ENCODE results near the gene ZNF335. TPM values are rescaled to one million over a fixed set of nuclear protein-coding genes. Genes with fewer than 3 reads are reported as not detected.
"Not testable (repeated sequence)": the region's sequence is repeated elsewhere in the genome, so short reads cannot be mapped to it uniquely, and the experiment has no call there.

ZNF335 gene
- polyA plus RNA-seq, 3 donors from 2014 or later, result 7.1 to 17.9 (median 9.6) TPM

DNA sequence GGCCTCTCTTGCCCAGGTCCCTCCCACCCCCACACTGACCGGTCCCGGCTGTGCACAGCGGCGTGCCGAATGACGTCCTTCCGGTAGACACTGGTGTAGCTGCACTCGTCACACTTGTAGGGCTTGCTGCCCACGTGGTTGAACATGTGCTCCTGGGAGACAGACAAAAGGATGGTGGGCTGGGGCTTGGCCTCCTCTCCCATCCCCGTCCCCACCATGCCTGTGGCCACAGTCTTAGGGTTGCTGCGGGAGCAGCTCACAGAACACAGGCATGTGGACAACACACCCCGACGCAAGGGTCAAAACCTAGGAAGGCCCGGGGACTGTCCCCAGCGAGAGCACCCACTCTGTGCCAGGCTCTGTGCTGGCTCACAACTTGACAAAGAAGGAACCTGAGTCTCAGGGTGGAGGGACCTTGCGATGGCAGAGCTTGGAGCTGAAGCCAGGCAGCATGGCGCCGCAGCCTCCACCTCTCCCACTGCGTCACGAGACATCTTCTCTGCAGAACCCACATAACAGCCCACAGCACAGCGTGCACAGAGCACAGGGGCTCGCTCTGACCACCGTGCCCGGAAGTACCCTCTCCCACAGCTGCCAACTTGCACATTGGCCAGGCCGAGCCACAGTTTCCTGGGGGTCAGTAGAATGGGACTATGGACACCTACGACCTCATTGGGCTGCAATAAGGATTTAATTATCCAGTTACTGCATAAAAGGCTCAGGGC lies 9.8 kb downstream of the ZNF335 start:
- Mint-ChIP-seq H3K27me3 (ENCODE audit: low read depth in 3 of 3) (peaks cover 0 to 10% (median 3%) of the 10 kb centered on the region in 3 donors), H3K36me3 (peaks cover 16 to 46% (median 22%) of the 10 kb centered on the region in 3 donors), H3K4me1 (peaks cover 7 to 10% of the 10 kb centered on the region in 2 donors), H3K4me3 (peak overlapping the region in 1 of 5 donors; percentile 27), H3K9me3 (no peaks in the 10 kb centered on the region), H3K27ac (peak overlapping the region in 1 of 6 donors; percentile 40)
- DNase-seq, result no peak

DNA sequence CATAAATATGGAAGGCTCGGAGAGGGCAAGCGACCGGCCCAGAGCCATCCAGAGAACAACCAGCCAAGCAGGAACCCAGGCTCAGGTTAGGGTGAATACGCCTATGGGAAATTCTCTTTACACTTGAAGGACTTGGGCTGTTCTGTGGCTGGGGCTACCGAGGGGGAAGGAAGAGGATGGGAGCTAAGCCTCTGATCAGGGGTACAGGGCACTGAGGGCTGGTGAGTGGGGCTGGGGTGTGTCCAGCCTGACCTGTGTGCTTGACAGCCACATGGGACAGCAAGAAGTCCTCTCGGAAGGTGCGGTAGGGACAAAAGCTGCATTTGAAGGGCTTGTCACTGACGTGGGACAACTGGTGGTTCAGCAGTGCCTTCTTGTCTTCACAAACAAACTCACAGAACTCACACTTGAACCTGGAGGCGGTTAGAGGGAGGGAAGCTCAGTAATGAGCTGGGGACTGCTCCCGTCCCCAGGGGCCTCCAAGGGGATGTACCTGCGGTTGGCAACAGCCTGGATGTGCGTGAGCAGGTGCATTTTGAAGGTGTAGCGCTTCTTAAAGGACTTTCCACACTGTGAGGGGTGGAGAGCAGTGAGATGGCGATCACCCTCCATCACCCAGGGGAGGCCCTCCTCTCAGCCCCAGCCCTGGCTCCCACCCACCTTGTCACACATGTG lies 11.9 kb downstream of the ZNF335 start:
- Mint-ChIP-seq H3K27ac (peak overlapping the region in 1 of 6 donors; percentile 71), H3K9me3 (no peaks in the 10 kb centered on the region), H3K27me3 (ENCODE audit: low read depth in 3 of 3) (peaks cover 0 to 7% (median 2%) of the 10 kb centered on the region in 3 donors), H3K4me1 (peaks cover 7 to 10% of the 10 kb centered on the region in 2 donors), H3K36me3 (peaks cover 13 to 54% (median 19%) of the 10 kb centered on the region in 3 donors), H3K4me3 (no peak overlapping the region)
- no peak for DNase-seq

DNA sequence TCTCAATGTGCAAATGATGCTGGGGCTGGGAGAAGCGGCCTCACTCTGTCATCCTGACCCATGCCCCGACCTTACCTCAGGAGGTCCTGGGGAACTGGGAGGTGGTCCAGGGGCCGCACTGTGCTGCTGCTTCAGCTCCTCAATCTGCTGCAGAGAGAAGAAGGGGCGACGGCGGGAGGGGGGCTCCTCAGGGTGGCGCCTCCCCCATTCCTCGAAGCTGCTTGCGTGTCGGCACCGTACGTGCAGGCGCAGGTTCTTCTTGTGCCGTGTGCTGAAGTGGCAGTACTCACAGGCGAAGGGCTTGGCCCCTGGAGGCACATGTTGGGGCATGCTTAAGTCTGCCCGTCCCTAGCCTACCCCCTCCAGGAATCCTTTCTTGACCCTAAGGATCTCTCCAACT lies 12.9 kb downstream of the ZNF335 start:
- H3K36me3 Mint-ChIP-seq, result peaks cover 13 to 53% (median 19%) of the 10 kb centered on the region in 3 donors
- H3K9me3 Mint-ChIP-seq, result no peaks in the 10 kb centered on the region
- peaks cover 7 to 10% of the 10 kb centered on the region in 2 donors for H3K4me1 Mint-ChIP-seq
- DNase-seq, result no peak
- peaks cover 0 to 7% (median 2%) of the 10 kb centered on the region in 3 donors for H3K27me3 Mint-ChIP-seq (ENCODE audit: low read depth in 3 of 3)
- H3K27ac Mint-ChIP-seq, result peak overlapping the region in 1 of 6 donors; percentile 65
- H3K4me3 Mint-ChIP-seq, result no peak overlapping the region

DNA sequence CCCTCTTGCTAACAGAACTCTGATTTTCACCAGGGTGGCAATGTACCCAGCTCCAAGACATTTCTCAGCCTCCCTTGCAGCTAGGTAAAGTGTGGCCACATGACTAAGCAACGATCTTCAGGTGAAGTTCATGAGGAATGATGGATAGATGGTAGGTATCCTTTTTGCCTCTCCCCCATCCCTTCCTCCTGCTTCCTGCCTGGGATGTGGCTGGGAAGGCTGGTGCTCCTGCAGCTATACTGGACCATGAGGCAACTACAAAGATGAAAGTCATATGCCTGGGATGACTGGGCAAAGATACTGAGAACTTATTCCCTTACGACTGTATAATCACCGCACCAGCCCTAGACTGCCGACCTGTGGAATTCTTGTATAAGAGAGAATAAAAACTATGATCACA lies 13.4 kb downstream of the ZNF335 start:
- H3K36me3 Mint-ChIP-seq, result peaks cover 13 to 51% (median 19%) of the 10 kb centered on the region in 3 donors
- H3K4me3 Mint-ChIP-seq, result no peak overlapping the region
- peaks cover 2 to 7% (median 2%) of the 10 kb centered on the region in 3 donors for H3K27me3 Mint-ChIP-seq (ENCODE audit: low read depth in 3 of 3)
- H3K9me3 Mint-ChIP-seq, result no peaks in the 10 kb centered on the region
- no peak for DNase-seq
- peaks cover 6 to 8% of the 10 kb centered on the region in 2 donors for H3K4me1 Mint-ChIP-seq
- H3K27ac Mint-ChIP-seq, result peak overlapping the region in 4 of 6 donors; percentile 23 to 55 (median 36)

DNA sequence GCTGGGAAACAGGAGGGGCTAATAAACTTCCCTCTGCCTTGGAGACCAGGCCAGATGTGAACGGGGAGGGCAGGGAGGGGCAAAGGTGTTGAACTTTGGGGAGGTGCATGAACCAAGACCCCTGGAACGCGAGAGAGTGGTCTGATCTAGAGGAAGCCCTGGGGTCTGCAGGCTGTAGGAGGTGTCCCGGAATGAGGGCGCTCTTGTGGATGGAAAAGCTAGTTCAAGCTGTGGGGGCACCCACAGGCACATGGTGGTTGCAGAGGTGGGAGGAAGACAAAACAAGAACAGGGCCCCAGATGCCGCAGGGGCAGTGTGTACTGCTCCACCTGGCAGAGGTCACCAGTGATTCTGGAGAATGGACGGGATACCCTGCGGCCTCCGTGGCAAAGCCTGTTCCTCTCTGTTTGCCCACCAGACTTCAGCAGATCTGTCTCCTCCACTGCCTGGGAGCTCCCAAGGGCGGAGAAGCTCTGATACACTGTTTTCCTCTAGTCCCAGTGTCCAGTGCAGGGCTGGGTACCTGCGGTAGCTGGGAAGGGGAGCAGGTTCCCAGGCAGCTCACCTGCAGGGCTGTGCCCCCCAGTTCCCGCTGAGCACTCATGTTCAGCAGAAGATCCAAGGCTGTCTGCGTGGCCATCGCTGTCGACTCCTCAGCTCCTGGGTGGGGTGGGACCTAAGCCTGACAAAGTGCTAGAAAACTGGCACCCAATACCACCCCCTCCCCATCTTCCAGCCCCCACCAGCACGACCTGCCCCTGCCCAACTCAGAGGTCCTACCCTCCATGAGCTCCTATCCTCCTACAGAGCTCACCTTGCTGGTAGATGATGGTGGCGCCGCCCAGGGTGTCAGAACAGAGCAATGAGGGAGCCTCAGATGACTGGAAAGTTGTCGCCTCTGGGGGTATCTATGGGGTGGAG lies 14.7 kb downstream of the ZNF335 start:
- Mint-ChIP-seq H3K4me1 (no peaks in the 10 kb centered on the region), H3K27me3 (ENCODE audit: low read depth in 3 of 3) (peaks cover under 1 to 3% (median 2%) of the 10 kb centered on the region in 3 donors), H3K36me3 (peaks cover 13 to 44% (median 15%) of the 10 kb centered on the region in 3 donors), H3K9me3 (no peaks in the 10 kb centered on the region), H3K4me3 (no peak overlapping the region), H3K27ac (peak overlapping the region in 3 of 6 donors; percentile 17 to 45 (median 30))
- DNase-seq, result no peak

DNA sequence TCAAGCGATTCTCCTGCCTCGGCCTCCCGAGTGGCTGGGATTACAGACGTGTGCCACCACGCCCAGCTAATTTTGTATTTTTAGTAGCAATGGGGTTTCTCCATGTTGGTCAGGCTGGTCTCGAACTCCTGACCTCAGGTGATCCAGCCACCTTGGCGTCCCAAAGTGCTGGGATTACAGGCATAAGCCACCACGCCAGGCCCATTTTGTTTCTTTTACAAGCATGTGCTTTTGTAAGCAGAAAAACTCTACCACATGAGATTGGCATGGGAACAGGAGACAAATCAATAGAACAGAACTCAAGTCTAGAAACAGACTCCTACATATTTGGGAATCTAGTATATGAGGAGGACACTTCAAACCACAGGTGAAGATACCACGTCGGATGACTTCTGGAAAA lies 15.7 kb downstream of the ZNF335 start:
- not testable (repeated sequence) for H3K4me3 Mint-ChIP-seq; H3K27me3 Mint-ChIP-seq (ENCODE audit: low read depth in 3 of 3); H3K9me3 Mint-ChIP-seq; H3K4me1 Mint-ChIP-seq; DNase-seq; H3K27ac Mint-ChIP-seq
- H3K36me3 Mint-ChIP-seq, result peaks cover 13 to 46% (median 15%) of the 10 kb centered on the region in 3 donors

DNA sequence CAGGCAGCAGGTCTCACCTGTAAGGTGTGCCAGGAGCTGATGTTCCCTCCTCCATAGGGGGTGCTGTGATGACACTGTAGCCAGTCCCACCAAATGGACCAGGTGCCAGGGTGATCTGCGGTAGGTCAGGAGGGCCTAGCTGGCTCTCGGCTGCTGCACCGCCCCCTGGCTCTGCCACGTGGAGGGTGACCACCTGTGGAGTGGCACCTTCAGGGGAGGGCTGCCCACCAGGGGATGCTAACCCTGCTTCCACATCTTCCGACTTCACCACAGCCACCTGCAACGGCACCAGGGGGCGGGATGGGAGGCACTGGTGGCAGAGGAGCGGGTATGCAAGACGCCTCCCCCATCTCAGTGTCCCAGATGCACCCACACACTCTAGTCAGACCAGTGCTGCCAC lies 18.3 kb downstream of the ZNF335 start:
- Mint-ChIP-seq H3K4me1 (peaks cover 0 to 14% of the 10 kb centered on the region in 2 donors), H3K36me3 (peaks cover 4 to 29% (median 4%) of the 10 kb centered on the region in 3 donors), H3K9me3 (no peaks in the 10 kb centered on the region), H3K4me3 (no peak overlapping the region), H3K27ac (peak overlapping the region in 3 of 6 donors; percentile 9 to 60 (median 12)), H3K27me3 (ENCODE audit: low read depth in 3 of 3) (peaks cover 4 to 6% (median 5%) of the 10 kb centered on the region in 3 donors)
- DNase-seq, result no peak

DNA sequence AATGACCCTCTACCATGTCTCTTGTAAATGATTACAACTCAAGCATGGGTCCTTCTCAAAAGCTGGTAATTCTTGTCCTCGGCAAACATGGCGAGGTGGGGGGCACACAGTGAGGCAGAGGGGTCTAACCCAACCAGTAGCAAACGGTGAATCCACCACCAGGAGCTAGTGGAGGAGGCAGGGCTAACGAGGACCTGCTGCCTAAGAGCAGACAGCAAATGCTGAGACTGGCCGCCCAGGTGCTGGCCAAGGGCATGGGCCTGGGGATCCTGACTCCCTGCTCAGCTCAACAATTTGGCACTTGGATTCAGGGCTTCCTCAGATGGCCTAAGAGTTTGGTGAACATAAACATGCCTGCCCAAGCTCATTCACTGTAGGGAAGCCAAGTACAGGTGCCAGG lies 19.1 kb downstream of the ZNF335 start:
- Mint-ChIP-seq H3K27ac (peak overlapping the region in 1 of 6 donors; percentile 20), H3K27me3 (ENCODE audit: low read depth in 3 of 3) (peaks cover 4 to 8% (median 5%) of the 10 kb centered on the region in 3 donors), H3K36me3 (peaks cover 0 to 22% (median 0%) of the 10 kb centered on the region in 3 donors)

DNA sequence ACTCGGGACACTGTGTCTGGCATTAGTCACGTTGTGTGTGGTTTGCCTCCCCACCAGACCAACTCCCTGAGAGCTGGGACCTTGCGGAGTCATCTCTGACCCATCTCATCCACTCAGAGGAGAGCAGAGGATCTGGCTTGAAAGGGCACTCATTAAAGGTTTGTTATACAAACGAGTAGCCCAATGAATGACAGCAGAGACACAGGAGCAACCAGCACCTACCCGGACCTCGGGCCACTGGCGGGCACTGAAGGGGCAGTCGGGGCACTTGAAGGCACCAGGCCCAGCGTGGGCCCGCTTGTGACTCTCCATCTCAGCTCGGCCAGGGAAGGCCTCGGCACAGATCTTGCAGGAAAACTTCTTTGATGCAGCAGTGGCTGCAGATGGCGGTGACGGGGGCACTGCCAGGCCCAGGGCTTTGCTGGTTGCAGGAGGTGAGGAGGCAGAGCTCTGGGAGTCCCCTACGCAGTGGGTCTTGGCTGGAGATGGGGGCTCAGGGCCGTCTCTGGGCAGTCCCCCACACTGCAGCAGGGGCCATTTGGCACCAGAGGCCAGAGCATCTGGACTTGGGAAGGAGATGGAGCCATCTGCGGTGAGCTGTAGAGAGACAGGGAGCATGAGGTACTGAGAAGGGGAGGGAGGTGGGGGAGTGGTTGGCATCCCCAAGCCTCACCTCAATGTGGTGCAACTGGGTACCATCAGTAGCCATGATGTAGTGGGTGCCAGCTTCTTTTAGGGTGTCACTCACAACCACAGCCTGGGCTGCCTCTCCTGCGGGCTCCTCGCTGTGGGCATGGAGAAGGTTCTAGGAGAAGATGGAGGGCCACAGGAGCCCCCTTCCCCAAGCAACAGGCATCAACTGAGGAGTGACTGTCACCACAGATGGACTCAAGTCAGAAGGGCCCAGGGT lies 19.8 kb downstream of the ZNF335 start:
- no peak overlapping the region for H3K4me3 Mint-ChIP-seq
- H3K27ac Mint-ChIP-seq, result peak overlapping the region in 4 of 6 donors; percentile 17 to 71 (median 47)
- peaks cover 0 to 24% of the 10 kb centered on the region in 2 donors for H3K4me1 Mint-ChIP-seq
- peaks cover 4 to 9% (median 5%) of the 10 kb centered on the region in 3 donors for H3K27me3 Mint-ChIP-seq (ENCODE audit: low read depth in 3 of 3)
- H3K36me3 Mint-ChIP-seq, result peaks cover 0 to 23% (median 0%) of the 10 kb centered on the region in 3 donors
- no peak for DNase-seq
- no peaks in the 10 kb centered on the region for H3K9me3 Mint-ChIP-seq

More for the DNA sequence above, 19.1 kb downstream of the ZNF335 start:
- Mint-ChIP-seq H3K4me1 (peaks cover 0 to 17% of the 10 kb centered on the region in 2 donors), H3K9me3 (no peaks in the 10 kb centered on the region), H3K4me3 (no peak overlapping the region)
- no peak for DNase-seq

DNA sequence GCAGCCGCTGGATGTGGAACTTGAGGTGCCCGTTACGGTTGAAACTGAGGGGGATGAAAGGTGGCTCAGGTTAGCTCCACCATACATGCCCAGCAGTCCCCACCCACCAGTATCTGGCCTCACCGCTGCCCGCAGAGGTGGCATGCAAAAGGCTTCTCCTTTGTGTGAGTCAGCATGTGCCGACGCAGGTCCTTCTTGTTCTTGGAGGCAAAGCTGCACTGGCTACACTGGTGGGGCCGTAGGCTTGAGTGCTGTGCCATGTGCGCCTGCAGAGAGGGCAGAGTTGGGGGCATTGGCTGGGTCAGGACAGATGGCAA lies 21.7 kb downstream of the ZNF335 start:
- Mint-ChIP-seq H3K27ac (peak overlapping the region in 1 of 6 donors; percentile 32), H3K27me3 (ENCODE audit: low read depth in 3 of 3) (peaks cover 14 to 16% (median 14%) of the 10 kb centered on the region in 3 donors), H3K36me3 (peaks cover 0 to 18% (median 8%) of the 10 kb centered on the region in 3 donors), H3K4me1 (peaks cover 18 to 43% of the 10 kb centered on the region in 2 donors), H3K9me3 (no peaks in the 10 kb centered on the region), H3K4me3 (no peak overlapping the region)
- no peak for DNase-seq

DNA sequence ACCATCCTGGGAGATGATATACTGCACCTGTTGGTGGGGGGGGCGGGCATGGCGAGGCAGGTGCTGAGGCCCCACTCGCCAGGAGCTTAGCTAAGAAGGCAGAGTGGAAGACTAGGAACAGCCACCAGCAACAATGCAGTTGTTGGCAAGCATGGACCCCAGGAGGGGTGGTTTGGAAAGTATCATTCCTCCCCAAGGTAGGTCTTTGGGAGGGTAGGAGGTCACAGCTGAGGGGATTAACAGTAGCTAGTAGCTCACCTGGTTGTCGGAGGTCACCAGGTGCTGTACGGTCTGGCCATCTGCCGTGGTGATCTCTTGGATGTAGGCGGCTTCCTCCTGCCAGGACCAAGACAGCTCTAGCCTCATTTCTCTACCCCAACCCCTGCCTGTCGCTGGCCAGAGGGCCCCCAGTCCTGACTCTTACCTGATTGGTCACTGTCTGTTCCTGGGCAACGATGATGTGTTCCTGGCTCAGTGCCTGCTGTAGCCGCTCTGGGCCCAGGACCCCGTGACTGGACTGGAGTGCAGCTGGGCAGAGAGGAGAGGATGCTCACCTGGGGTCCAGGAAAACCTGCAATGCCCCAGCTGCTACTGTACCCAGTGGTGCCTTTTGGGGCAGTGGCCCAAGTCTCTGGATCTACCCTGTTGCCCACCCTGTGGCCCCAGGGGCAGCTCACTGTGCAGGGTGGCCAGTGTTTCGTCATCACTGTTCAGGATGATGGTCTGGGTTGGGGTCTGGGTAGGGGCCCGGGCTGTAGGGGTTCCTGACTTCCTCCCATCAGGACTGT lies 22.3 kb downstream of the ZNF335 start:
- peaks cover 14 to 18% (median 14%) of the 10 kb centered on the region in 3 donors for H3K27me3 Mint-ChIP-seq (ENCODE audit: low read depth in 3 of 3)

More for the DNA sequence above, 22.3 kb downstream of the ZNF335 start:
- Mint-ChIP-seq H3K4me3 (no peak overlapping the region), H3K36me3 (peaks cover 0 to 23% (median 8%) of the 10 kb centered on the region in 3 donors), H3K4me1 (peaks cover 24 to 49% of the 10 kb centered on the region in 2 donors), H3K27ac (peak overlapping the region; percentile 6 to 76 (median 72)), H3K9me3 (no peaks in the 10 kb centered on the region)
- DNase-seq, result no peak

All from immature natural killer cell (primary cell).